SK-N-SH (cell line): Measurements from ENCODE around the gene NR2F6. TPM values are rescaled to one million over a fixed set of nuclear protein-coding genes. Genes with fewer than 3 reads are reported as not detected.

Experiments used
- CTCF ChIA-PET: fragments of 300-600, 350-600 bp; formaldehyde crosslinking; extraction: SDS; loops from one replicate; lab custom pipeline; 2021; lab: Yijun Ruan, JAX
- POLR2A ChIA-PET: fragments of 350-600 bp; sonication (Branson Sonifier 250); formaldehyde crosslinking; extraction: SDS; loops from one replicate; lab custom pipeline; 2020; ENCODE audit warnings: antibody characterized with exemption, inconsistent platforms; lab: Yijun Ruan, JAX
- DNase-seq: peaks from one replicate; pipeline ENCODE4 v3.0.0; 2012
- H2AFZ ChIP-seq: fragments of 200-600 bp; sonication (generic); 2 replicates; pipeline ENCODE4 v1.8.1; 2016; ENCODE audit warnings: antibody characterized with exemption, mild to moderate bottlenecking, low read depth
- H3F3A ChIP-seq: fragments of 200-600 bp; sonication (generic); replicated peaks from 2 replicates; pipeline ENCODE3; 2016; ENCODE audit warnings: antibody characterized with exemption, mild to moderate bottlenecking; ENCODE audit not compliant: insufficient read depth
- H3K27ac ChIP-seq, 2 experiments: fragments of 200-500 bp in 1 of 2; fragments of 200-600 bp in 1 of 2; sonication (Bioruptor generic) in 1 of 2; sonication (generic), shearing (Covaris generic) in 1 of 2; 2 replicates each; pipeline versions ENCODE4 v1.5.1 to v1.6.1; 2014 to 2016; ENCODE audit warnings: low read depth in 2 of 2, inconsistent platforms in 1 of 2, low read length in 1 of 2, mild to moderate bottlenecking in 1 of 2, mixed read lengths in 1 of 2
- H3K27me3 ChIP-seq: fragments of 200-600 bp; sonication (generic), shearing (Covaris generic); 2 replicates; pipeline ENCODE4 v1.6.1; 2016; ENCODE audit warnings: mixed run types; ENCODE audit not compliant: insufficient read depth
- H3K36me3 ChIP-seq, 2 experiments: fragments of 200-500 bp in 1 of 2; fragments of 200-600 bp in 1 of 2; sonication (Bioruptor generic) in 1 of 2; sonication (generic) in 1 of 2; replicated peaks in 1 of 2; 2 replicates each; pipeline versions ENCODE3 to v1.5.1; 2014 to 2016; ENCODE audit warnings: low read length in 1 of 2, mild to moderate bottlenecking in 1 of 2; ENCODE audit not compliant: insufficient read depth in 2 of 2, control insufficient read depth in 1 of 2
- H3K4me1 ChIP-seq, 2 experiments: fragments of 200-500 bp in 1 of 2; fragments of 200-600 bp in 1 of 2; sonication (Bioruptor generic) in 1 of 2; sonication (generic), shearing (Covaris generic) in 1 of 2; 2 replicates each; pipeline versions ENCODE4 v1.5.1 to v1.6.1; 2014 to 2016; ENCODE audit warnings: low read depth in 1 of 2, low read length in 1 of 2, mixed run types in 1 of 2; ENCODE audit not compliant: insufficient read depth in 2 of 2, control insufficient read depth in 1 of 2
- H3K4me2 ChIP-seq: fragments of 200-600 bp; sonication (generic), shearing (Covaris generic); 2 replicates; pipeline ENCODE4 v1.6.1; 2017; ENCODE audit warnings: mixed run types
- H3K4me3 ChIP-seq, 2 experiments: fragments of 200-500 bp in 1 of 2; fragments of 200-600 bp in 1 of 2; sonication (Bioruptor generic) in 1 of 2; sonication (generic), shearing (Covaris generic) in 1 of 2; 2 replicates each; pipeline versions ENCODE4 v1.5.1 to v1.8.1; 2014 to 2016; ENCODE audit warnings: low read depth in 2 of 2, inconsistent platforms in 1 of 2, low read length in 1 of 2, mild to moderate bottlenecking in 1 of 2, mixed read lengths in 1 of 2, moderate library complexity in 1 of 2
- H3K79me2 ChIP-seq: fragments of 200-600 bp; sonication (generic); 2 replicates; pipeline ENCODE4 v1.8.1; 2017; ENCODE audit warnings: mild to moderate bottlenecking; ENCODE audit not compliant: insufficient read depth
- H3K9ac ChIP-seq: fragments of 200-600 bp; sonication (generic); 2 replicates; pipeline ENCODE4 v1.6.1; 2017; ENCODE audit warnings: mixed run types
- H3K9me2 ChIP-seq: fragments of 200-600 bp; sonication (generic); 2 replicates; pipeline ENCODE4 v1.6.1; 2017; ENCODE audit warnings: mixed run types
- H3K9me3 ChIP-seq: fragments of 200-600 bp; sonication (generic); 2 replicates; pipeline ENCODE4 v1.6.1; 2017; ENCODE audit warnings: mixed run types, mild to moderate bottlenecking, moderate library complexity
- H4K20me1 ChIP-seq: fragments of 200-600 bp; sonication (generic); 2 replicates; pipeline ENCODE4 v1.6.1; 2017; ENCODE audit warnings: mild to moderate bottlenecking, mixed run types; ENCODE audit not compliant: insufficient read depth
- EP300 ChIP-seq, 2 experiments: IDR thresholded peaks; 2 replicates each; pipeline versions ENCODE4 v1.4.0 to v1.6.1; 2012; ENCODE audit warnings: borderline replicate concordance in 1 of 2, low read depth in 1 of 2, low read length in 1 of 2
- FOSL2 ChIP-seq: IDR thresholded peaks from 2 replicates; pipeline ENCODE4 v1.4.0; 2012; ENCODE audit warnings: low read depth, mild to moderate bottlenecking, moderate library complexity, borderline replicate concordance
- GABPA ChIP-seq: IDR thresholded peaks from 2 replicates; pipeline ENCODE4 v1.4.0; 2012; ENCODE audit warnings: low read depth, mild to moderate bottlenecking
- MXI1 ChIP-seq: IDR thresholded peaks from 2 replicates; pipeline ENCODE4 v1.6.1; 2012; ENCODE audit warnings: mild to moderate bottlenecking, low read depth, low read length, improper control_type of control experiment
- NRF1 ChIP-seq: IDR thresholded peaks from 2 replicates; pipeline ENCODE4 v1.6.1; 2012; ENCODE audit warnings: low read depth, mild to moderate bottlenecking, low read length
- POLR2AphosphoS5 ChIP-seq: IDR thresholded peaks from 2 replicates; pipeline ENCODE4 v1.6.1; 2012; ENCODE audit warnings: low read depth, low read length
- REST ChIP-seq: IDR thresholded peaks from 2 replicates; pipeline ENCODE4 v1.6.1; 2012; ENCODE audit warnings: mild to moderate bottlenecking, low read depth, low read length, moderate library complexity
- RFX5 ChIP-seq: IDR thresholded peaks from 2 replicates; pipeline ENCODE4 v1.6.1; 2012; ENCODE audit warnings: mild to moderate bottlenecking, improper control_type of control experiment, low read length
- RXRA ChIP-seq: IDR thresholded peaks from 2 replicates; pipeline ENCODE4 v1.4.0; 2012; ENCODE audit warnings: low read depth, mild to moderate bottlenecking, borderline replicate concordance
- SIN3A ChIP-seq: IDR thresholded peaks from 2 replicates; pipeline ENCODE4 v1.6.1; 2012; ENCODE audit warnings: low read depth, mild to moderate bottlenecking, low read length, moderate library complexity, borderline replicate concordance
- SMC3 ChIP-seq: IDR thresholded peaks from 2 replicates; pipeline ENCODE4 v1.6.1; 2012; ENCODE audit warnings: low read depth, low read length, improper control_type of control experiment
- TAF1 ChIP-seq: IDR thresholded peaks from 2 replicates; pipeline ENCODE4 v1.6.1; 2012; ENCODE audit warnings: low read depth, mild to moderate bottlenecking, low read length, moderate library complexity, borderline replicate concordance
- WGBS: methylation state at CpG from one replicate; pipeline ENCODE4 v1.1.6; 2017; ENCODE audit warnings: low lambda C conversion rate; 5-methylcytosine and 5-hydroxymethylcytosine counted together
- polyA plus RNA-seq, 3 experiments: library from polyadenylated mRNA; depleted of rRNA; stranded (reverse); fragments of >200 nt; gene quantifications; 2 replicates each; pipeline ENCODE4 v1.2.3, GENCODE V29; 2012
- TF ChIP-seq, protein P1 (sequence below): IDR thresholded peaks from 2 replicates; pipeline ENCODE4 v1.4.0; 2012; ENCODE audit warnings: low read depth

NR2F6 gene
- polyA plus RNA-seq, 1 of the 3 experiments (the other 2 are of a cell fraction), result 37.3 TPM

DNA sequence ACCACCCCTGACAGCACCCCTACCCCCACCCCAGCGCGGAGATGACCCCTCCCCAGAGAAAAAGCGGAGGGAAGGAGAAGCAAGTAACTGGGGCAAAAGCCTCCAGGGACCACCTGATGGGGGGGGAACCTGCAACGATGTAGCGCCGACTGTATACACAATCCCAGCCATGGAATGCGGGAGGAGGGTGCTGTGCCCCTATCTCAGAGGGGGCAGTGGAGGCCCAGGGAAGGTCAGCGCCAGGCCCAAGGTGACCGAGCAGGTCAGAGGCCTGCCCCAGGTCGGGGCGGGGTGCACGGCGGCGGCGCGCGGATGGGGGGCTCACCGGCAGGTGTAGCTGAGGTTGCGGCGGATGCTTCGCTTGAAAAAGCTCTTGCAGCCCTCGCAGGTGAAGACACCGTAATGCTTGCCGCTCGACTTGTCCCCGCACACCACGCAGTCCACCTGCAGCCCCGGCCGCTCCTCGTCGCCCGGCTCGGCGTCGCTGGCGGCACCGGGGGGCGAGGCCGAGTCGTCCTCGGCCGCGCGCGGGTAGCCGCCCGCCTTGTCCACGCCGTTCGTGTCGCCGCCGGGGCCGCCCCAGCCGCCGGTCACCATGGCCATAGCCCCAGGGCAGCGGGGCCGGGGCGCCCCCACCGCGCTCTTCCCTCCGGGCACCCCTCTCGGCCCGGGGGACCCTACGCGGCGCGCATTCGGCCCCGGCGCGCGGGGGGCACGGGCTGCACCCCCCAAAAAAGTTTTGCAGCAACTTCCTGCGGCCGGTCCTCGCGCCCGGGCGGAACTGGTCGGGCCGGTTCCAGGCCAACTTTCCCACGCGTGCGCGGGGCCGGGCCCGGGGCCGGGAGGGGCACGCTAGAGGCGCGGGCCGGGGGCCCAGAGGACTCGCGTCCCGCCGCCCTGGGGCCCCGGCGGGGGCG, 843 bp downstream of the NR2F6 start:
- no peaks in the 10 kb centered on the region for H3K9me2 ChIP-seq
- H3K4me2 ChIP-seq, result peak overlapping the region; percentile 99
- WGBS, result 1% methylated on average over 14 of the region's 100 CpGs
- POLR2A ChIA-PET, result interaction anchor here (1.4 to 3.7 kb wide), 4 partner anchors 10 to 36 kb away, joined by 3 to 15 read pairs (median 8); partner anchors contain the start of genes ANKLE1, BABAM1 and USE1
- H3K27ac ChIP-seq, result peak overlapping the region; percentile 34 to 81; a peak in 3 of 4 replicates
- H3F3A ChIP-seq, result peaks cover 11% of the 10 kb centered on the region
- H3K4me3 ChIP-seq, result peak overlapping the region; percentile 92 to 97
- H2AFZ ChIP-seq, result peak overlapping the region; percentile 46; the same call in 1 of the 2 replicates
- TF ChIP-seq TAF1 (no peak), REST (0 out of 2 replicates have a peak, but pooled peaks have one; percentile 4), NRF1 (0 out of 2 replicates have a peak, but pooled peaks have one; percentile 34)
- H3K79me2 ChIP-seq, result peaks cover 54% of the 10 kb centered on the region
- H3K27me3 ChIP-seq, result no peaks in the 10 kb centered on the region
- peaks cover 16% of the 10 kb centered on the region; the same call in 1 of the 2 replicates for H4K20me1 ChIP-seq
- H3K4me1 ChIP-seq, result peaks cover 6 to 27% of the 10 kb centered on the region in 2 experiments; a peak in 2 of 4 replicates
- peaks cover 3 to 7% of the 10 kb centered on the region in 2 experiments for H3K36me3 ChIP-seq
- peak overlapping the region; percentile 67 for H3K9ac ChIP-seq
- H3K9me3 ChIP-seq, result no peaks in the 10 kb centered on the region
- CTCF ChIA-PET, result interaction anchor here (1.1 to 3.1 kb wide), 3 partner anchors 9 to 38 kb away, joined by 3 to 13 read pairs (median 4); no protein-coding TSS in a partner anchor
- DNase-seq, result peak; percentile 55

DNA sequence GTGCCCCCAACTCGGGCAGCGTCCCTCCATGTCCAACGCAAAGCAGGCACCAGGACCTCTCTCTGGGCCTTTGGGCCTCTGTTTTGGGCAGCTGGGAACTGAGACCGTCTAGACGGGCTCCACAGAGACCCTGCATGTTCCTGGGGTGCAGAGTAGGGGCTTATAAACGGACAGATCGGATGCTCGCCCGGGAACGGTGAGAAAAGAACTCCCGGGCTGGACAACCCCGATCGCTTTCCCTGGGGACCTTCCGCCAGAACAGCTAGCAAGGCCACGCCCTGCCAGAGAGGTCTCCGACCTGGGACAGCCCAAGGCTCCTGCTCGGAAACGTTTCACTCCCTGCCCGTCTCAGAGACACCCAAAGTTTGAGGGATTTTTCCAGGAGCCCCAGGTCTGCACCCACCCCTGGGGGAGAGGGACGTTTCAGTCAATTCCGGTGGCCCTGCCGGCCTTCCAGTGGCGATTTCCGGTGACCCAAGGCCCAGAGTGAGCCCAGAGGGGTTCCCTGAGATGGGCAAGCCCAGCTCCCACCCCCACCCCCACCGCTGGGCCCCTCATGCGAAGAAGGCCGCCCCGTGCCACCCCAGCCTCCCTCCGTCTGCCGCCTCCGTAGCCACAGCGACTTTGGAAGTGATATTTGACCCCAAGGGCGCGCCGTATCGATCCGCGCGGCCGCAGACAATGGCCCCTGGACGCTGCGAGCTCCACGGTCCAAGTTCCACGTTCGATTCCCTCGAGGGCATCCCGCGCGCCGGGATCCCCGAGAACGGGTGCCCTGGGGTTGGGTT, 1.7 kb downstream of the NR2F6 start:
- Histone ChIP-seq H4K20me1 (peaks cover 16% of the 10 kb centered on the region; the same call in 1 of the 2 replicates), H3K4me3 (peak overlapping the region; percentile 92 to 97), H3F3A (peaks cover 11% of the 10 kb centered on the region), H3K4me1 (peaks cover 6 to 27% of the 10 kb centered on the region in 2 experiments; a peak in 2 of 4 replicates), H3K4me2 (peak overlapping the region; percentile 99), H3K9ac (peak overlapping the region; percentile 67), H3K36me3 (peaks cover 3 to 7% of the 10 kb centered on the region in 2 experiments), H3K9me3 (no peaks in the 10 kb centered on the region), H3K9me2 (no peaks in the 10 kb centered on the region), H2AFZ (peak overlapping the region; percentile 46; the same call in 1 of the 2 replicates), H3K27ac (peak overlapping the region; percentile 34 to 81; a peak in 3 of 4 replicates), H3K79me2 (peaks cover 60% of the 10 kb centered on the region), H3K27me3 (no peaks in the 10 kb centered on the region)
- WGBS, result 0% methylated on average over 15 of the region's 52 CpGs
- peak; percentile 71 for DNase-seq
- POLR2A ChIA-PET, result interaction anchor here (1.4 to 3.7 kb wide), 5 partner anchors 9 to 61 kb away, joined by 3 to 15 read pairs (median 5); partner anchors contain the start of genes ANKLE1, BABAM1, MRPL34 and USE1
- CTCF ChIA-PET, result interaction anchor here (1.1 to 3.1 kb wide), 4 partner anchors 8 to 39 kb away, joined by 3 to 13 read pairs (median 4); no protein-coding TSS in a partner anchor
- TF ChIP-seq SIN3A (peak; percentile 7; the same call in 1 of the 2 replicates), EP300 (IDR thresholded peaks at IDR 0.05; ENCODE audit: borderline replicate concordance in 1 of 2, low read depth in 1 of 2, low read length in 1 of 2) (no peak), SMC3 (no peak), RXRA (no peak), RFX5 (no peak), REST (0 out of 2 replicates have a peak, but pooled peaks have one; percentile 9), POLR2AphosphoS5 (no peak), GABPA (peak; percentile 59), MXI1 (0 out of 2 replicates have a peak, but pooled peaks have one; percentile 15), FOSL2 (no peak)
- TF ChIP-seq, protein P1, sequence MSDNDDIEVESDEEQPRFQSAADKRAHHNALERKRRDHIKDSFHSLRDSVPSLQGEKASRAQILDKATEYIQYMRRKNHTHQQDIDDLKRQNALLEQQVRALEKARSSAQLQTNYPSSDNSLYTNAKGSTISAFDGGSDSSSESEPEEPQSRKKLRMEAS, result peak; percentile 26; the same call in 1 of the 2 replicates
